Hindlimb muscle (tissue), 1 donor: ENCODE measurements around the gene TAOK1. TPM values are rescaled to one million over a fixed set of nuclear protein-coding genes. Genes with fewer than 3 reads are reported as not detected.

Experiments
- DNase-seq: peaks from one replicate; pipeline ENCODE4 v3.0.0-alpha.2; 2013
- polyA plus RNA-seq: library from polyadenylated mRNA; unstranded; fragments of 120-200 nt; gene quantifications from one replicate; pipeline ENCODE4 v1.2.1, GENCODE V29; 2013; ENCODE audit not compliant: insufficient read length

The TAOK1 gene
- polyA plus RNA-seq, 1 donor, result 29.9 TPM

DNA sequence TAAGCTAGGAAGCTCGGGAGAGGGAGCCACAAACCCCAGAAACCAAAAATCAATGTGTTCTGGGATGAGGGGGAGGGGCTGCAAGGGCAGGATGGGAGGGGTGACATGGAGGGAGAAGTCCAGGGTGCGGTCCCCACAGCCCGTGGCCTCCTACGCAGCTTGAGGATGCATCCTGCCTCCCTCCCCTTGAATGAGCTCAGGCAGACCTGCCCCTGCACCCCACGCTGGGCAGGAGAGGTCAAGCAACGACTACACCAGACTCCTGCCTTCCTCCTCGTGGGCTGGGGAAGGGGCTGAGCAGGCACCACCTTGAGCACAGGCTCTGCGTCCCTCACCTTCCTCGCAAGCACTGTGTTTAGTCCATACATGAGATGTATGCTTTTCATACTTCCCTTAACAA lies 206.6 kb downstream of the TAOK1 start:
- no peak for DNase-seq

DNA sequence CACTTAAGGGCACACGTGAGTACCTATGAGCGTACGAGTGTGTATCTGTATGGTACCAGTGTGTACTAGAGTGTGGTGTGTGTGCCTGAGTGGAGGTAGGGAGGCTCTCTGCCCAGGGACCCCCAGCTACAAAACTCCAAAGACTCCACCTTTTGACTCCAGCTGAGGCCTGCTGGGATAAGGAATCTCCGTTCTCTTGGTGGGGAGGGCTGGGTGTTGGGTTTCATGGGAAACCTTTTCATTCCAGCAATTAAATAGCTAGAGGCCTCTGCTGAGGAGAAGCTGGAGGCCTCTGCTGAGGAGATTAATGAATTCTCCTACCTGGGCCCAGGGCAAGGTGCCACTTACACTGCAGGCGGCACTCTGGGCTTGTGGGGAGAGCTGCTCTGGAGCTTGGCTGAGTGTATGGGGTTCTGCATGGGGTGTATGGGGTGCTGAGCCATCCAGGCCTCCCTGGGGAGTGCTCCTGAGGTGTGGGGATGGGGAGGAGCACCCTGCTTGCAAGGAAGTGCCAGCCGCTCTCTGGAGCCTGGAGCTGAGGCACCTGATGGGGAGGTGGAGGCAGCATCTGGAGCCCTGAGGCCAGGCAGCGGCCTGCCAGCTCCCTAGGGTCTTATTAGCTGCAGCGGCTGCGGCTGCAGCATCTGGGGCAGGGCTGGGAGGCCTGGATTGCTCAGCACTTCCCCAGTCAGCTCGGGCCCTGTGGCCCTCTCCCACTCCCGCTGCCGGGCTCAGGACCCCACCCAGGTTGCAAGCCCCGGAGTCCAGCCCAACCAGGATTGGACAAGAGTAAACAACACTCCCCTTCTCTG lies 207.4 kb downstream of the TAOK1 start:
- no peak for DNase-seq

Other genes starting within 250 kb of the TAOK1 start
- gene MYO18A, start 210.0 kb upstream of the TAOK1 start, polyA plus RNA-seq, result 385 TPM
- gene CRYBA1, start 143.5 kb upstream of the TAOK1 start, polyA plus RNA-seq, result not detected
- 32.7 TPM for gene NUFIP2, start 96.2 kb upstream of the TAOK1 start, polyA plus RNA-seq
- gene ABHD15, start 176.7 kb downstream of the TAOK1 start, polyA plus RNA-seq, result 5.1 TPM
- 36.8 TPM for gene TP53I13, start 178.3 kb downstream of the TAOK1 start, polyA plus RNA-seq
- 30.0 TPM for gene GIT1, start 199.3 kb downstream of the TAOK1 start, polyA plus RNA-seq
- 18.4 TPM for gene ANKRD13B, start 202.8 kb downstream of the TAOK1 start, polyA plus RNA-seq
- gene CORO6, start 232.5 kb downstream of the TAOK1 start, polyA plus RNA-seq, result 99.3 TPM